Epithelial cell of prostate (primary cell): ENCODE results near the gene DAPK3.
"Not testable (repeated sequence)": the region's sequence is repeated elsewhere in the genome, so short reads cannot be mapped to it uniquely, and the experiment has no call there.

Source experiments
- DNase-seq: peaks from one replicate; pipeline ENCODE4 v3.0.0-alpha.2; 2011; ENCODE audit warnings: low read depth, low spot score
- H3K27ac ChIP-seq: fragments of 450-650 bp; 2 replicates; pipeline ENCODE4 v1.5.1; 2017; ENCODE audit warnings: mild to moderate bottlenecking

DAPK3 gene

GRCh38 chr19:3961007-3961406 is 9.9 kb downstream of the DAPK3 start:
- no peak overlapping the region for H3K27ac ChIP-seq
- DNase-seq: no peak

- DNase-seq: no peak
- no peak overlapping the region for H3K27ac ChIP-seq
Observed at GRCh38 chr19:3959766-3960131, 11.2 kb downstream of the DAPK3 start.

- no peak overlapping the region for H3K27ac ChIP-seq
- DNase-seq: no peak
Observed at GRCh38 chr19:3958836-3959765, 11.8 kb downstream of the DAPK3 start.

GRCh38 chr19:3955688-3956087 is 15.2 kb downstream of the DAPK3 start:
- no peak overlapping the region for H3K27ac ChIP-seq
- no peak for DNase-seq

- DNase-seq: not testable (repeated sequence)
Observed at GRCh38 chr19:3955276-3955675, 15.6 kb downstream of the DAPK3 start.

GRCh38 chr19:3954107-3954506 is 16.8 kb downstream of the DAPK3 start:
- DNase-seq: no peak
- H3K27ac ChIP-seq: no peak overlapping the region

More at GRCh38 chr19:3955276-3955675, 15.6 kb downstream of the DAPK3 start:
- H3K27ac ChIP-seq: not testable (repeated sequence)

- H3K27ac ChIP-seq, DNase-seq: not testable (repeated sequence)
Observed at GRCh38 chr19:3952755-3953276, 18.1 kb downstream of the DAPK3 start.

GRCh38 chr19:3950871-3951861 is 19.7 kb downstream of the DAPK3 start:
- no peak overlapping the region for H3K27ac ChIP-seq
- DNase-seq: no peak

GRCh38 chr19:3949997-3950859 is 20.7 kb downstream of the DAPK3 start:
- H3K27ac ChIP-seq: no peak overlapping the region
- no peak for DNase-seq

- no peak for DNase-seq
- H3K27ac ChIP-seq: no peak overlapping the region
Observed at GRCh38 chr19:3949294-3949693, 21.6 kb downstream of the DAPK3 start.

- not testable (repeated sequence) for H3K27ac ChIP-seq, DNase-seq
Observed at GRCh38 chr19:3947316-3947933, 23.5 kb downstream of the DAPK3 start.

- no peak for DNase-seq
Observed at GRCh38 chr19:3945838-3946237, 25.1 kb downstream of the DAPK3 start.

GRCh38 chr19:3944018-3944721 is 26.7 kb downstream of the DAPK3 start:
- no peak overlapping the region for H3K27ac ChIP-seq
- DNase-seq: no peak

More at GRCh38 chr19:3945838-3946237, 25.1 kb downstream of the DAPK3 start:
- no peak overlapping the region for H3K27ac ChIP-seq

- no peak overlapping the region for H3K27ac ChIP-seq
- no peak for DNase-seq
Observed at GRCh38 chr19:3942790-3943409, 28.0 kb downstream of the DAPK3 start.

GRCh38 chr19:3938300-3938950 is 32.5 kb downstream of the DAPK3 start:
- H3K27ac ChIP-seq, DNase-seq: not testable (repeated sequence)

- no peak for DNase-seq
Observed at GRCh38 chr19:3936506-3937442, 34.1 kb downstream of the DAPK3 start.

More at GRCh38 chr19:3936506-3937442, 34.1 kb downstream of the DAPK3 start:
- H3K27ac ChIP-seq: no peak overlapping the region
